ENCODE measurements around the gene POLR1B.

DNA sequence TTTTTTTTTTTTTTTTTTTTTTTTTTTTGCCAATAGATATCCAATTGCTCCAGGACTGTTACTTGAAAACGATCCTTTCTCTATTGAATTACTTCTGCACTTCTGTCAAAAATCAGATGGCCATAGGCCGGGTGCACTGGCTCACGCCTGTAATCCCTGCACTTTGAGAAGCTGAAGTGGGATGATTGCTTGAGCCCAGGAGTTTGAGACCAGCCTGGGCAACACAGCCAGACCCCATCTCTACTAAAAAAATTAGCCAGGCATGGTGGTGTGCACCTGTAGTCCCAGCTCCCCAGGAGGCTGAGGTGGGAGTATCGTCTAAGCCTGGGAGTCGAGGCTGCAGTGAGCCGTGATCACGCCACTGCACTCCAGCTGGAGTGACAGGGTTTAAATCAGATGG, 37.8 kb downstream of the POLR1B start:
- TF ChIP-seq, protein P1, sequence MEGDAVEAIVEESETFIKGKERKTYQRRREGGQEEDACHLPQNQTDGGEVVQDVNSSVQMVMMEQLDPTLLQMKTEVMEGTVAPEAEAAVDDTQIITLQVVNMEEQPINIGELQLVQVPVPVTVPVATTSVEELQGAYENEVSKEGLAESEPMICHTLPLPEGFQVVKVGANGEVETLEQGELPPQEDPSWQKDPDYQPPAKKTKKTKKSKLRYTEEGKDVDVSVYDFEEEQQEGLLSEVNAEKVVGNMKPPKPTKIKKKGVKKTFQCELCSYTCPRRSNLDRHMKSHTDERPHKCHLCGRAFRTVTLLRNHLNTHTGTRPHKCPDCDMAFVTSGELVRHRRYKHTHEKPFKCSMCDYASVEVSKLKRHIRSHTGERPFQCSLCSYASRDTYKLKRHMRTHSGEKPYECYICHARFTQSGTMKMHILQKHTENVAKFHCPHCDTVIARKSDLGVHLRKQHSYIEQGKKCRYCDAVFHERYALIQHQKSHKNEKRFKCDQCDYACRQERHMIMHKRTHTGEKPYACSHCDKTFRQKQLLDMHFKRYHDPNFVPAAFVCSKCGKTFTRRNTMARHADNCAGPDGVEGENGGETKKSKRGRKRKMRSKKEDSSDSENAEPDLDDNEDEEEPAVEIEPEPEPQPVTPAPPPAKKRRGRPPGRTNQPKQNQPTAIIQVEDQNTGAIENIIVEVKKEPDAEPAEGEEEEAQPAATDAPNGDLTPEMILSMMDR (IDR thresholded peaks at IDR 0.05): no peak
- no peak for TF ChIP-seq POLR2AphosphoS5 (IDR thresholded peaks at IDR 0.05)
- no peak for TF ChIP-seq EP300 (IDR thresholded peaks at IDR 0.05)
- no peak for TF ChIP-seq POLR2A (IDR thresholded peaks at IDR 0.05)
